Lower leg skin (tissue), 4 donors: ENCODE measurements around the gene TAOK3. TPM values are rescaled to one million over a fixed set of nuclear protein-coding genes. Genes with fewer than 3 reads are reported as not detected.

Source experiments
- DNase-seq, 2 donors: peaks; one replicate each; pipeline ENCODE4 v3.0.0-alpha.2; 2019; ENCODE audit warnings: low spot score in 2 of 2
- H3K4me3 ChIP-seq: fragments of 200-600 bp; sonication (generic); 2 replicates; pipeline ENCODE4 v1.5.1; 2017; ENCODE audit warnings: mild to moderate bottlenecking, low read depth; ENCODE audit not compliant: poor library complexity, severe bottlenecking
- POLR2A ChIP-seq, 2 donors: fragments of 450-650 bp; IDR thresholded peaks; one replicate each; pipeline ENCODE4 v1.6.1; 2016 to 2017; ENCODE audit warnings: antibody characterized with exemption in 2 of 2, mild to moderate bottlenecking in 1 of 2, moderate library complexity in 1 of 2
- WGBS, 2 donors: methylation state at CpG; one replicate each; pipeline ENCODE4 v1.1.5; 2018; 5-methylcytosine and 5-hydroxymethylcytosine counted together
- intact Hi-C: fragments of 100-400 bp; cut with DNase I; formaldehyde crosslinking; loops from one replicate; pipeline ENCODE4 v1.15.0; 2023; ENCODE audit warnings: low total_unique reads
- total RNA-seq, 4 donors: library from RNA; depleted of rRNA; stranded (reverse); fragments of >200 nt; gene quantifications; one replicate each; pipeline ENCODE4 v1.1.0, GENCODE V29; 2016
- TF ChIP-seq, protein P1 (sequence below), 3 donors: fragments of 450-650 bp; IDR thresholded peaks; one replicate each; pipeline ENCODE4 v1.5.1; 2016; ENCODE audit warnings: antibody characterized with exemption in 3 of 3, mild to moderate bottlenecking in 3 of 3, moderate library complexity in 2 of 3

The TAOK3 gene
- total RNA-seq, 4 donors from 2014 or later = 15.7 to 46.6 (median 24.7) TPM

DNA sequence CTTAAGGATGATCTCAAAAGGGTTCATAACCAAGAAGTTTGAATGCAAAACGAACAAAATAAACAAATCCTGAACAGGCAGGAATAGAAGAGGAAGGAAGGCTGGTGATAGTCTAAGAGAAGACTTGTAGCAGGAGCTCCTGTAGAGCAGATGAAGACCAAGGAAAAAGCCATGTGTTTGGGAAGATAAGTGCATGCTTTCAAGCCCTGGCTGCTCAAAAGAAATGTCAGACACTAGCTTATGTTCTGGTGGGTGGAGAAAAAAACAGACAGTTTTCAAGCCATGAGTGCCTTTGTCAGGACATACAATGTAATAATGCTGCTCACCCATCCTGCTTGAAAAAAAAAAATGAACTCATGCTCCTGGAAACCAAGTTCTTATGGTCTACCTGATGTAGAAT lies 27.4 kb downstream of the TAOK3 start:
- WGBS, 2 donors = 48 to 57% methylated on average over 1 of the region's 1 CpG
- H3K4me3 ChIP-seq = no peak overlapping the region
- TF ChIP-seq, protein P1, sequence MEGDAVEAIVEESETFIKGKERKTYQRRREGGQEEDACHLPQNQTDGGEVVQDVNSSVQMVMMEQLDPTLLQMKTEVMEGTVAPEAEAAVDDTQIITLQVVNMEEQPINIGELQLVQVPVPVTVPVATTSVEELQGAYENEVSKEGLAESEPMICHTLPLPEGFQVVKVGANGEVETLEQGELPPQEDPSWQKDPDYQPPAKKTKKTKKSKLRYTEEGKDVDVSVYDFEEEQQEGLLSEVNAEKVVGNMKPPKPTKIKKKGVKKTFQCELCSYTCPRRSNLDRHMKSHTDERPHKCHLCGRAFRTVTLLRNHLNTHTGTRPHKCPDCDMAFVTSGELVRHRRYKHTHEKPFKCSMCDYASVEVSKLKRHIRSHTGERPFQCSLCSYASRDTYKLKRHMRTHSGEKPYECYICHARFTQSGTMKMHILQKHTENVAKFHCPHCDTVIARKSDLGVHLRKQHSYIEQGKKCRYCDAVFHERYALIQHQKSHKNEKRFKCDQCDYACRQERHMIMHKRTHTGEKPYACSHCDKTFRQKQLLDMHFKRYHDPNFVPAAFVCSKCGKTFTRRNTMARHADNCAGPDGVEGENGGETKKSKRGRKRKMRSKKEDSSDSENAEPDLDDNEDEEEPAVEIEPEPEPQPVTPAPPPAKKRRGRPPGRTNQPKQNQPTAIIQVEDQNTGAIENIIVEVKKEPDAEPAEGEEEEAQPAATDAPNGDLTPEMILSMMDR (IDR thresholded peaks at IDR 0.05) = no peak
- no peak for TF ChIP-seq POLR2A (IDR thresholded peaks at IDR 0.05)
- no peak for DNase-seq
- intact Hi-C loops = no loop called here

DNA sequence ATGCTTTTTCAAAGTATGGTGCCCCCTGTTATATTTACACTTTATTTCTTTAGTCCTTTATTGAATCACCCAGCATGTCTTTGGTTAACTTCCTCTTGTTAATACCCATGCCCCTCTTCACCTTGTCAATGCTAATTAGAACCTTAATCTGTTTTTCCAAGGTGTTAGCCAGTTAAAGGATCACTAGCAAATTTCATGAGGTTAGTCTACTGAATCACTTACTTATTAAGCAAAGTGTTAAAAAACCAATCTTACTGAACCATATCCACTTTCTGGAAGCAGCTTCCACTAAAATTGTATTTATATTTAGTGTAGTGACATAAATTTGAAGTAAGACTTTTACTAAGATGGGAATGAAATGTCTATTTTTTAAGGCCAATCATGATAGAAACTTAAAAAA lies 27.9 kb downstream of the TAOK3 start:
- H3K4me3 ChIP-seq = no peak overlapping the region
- intact Hi-C loops = no loop called here
- no peak for DNase-seq
- TF ChIP-seq, protein P1 (IDR thresholded peaks at IDR 0.05) = no peak
- TF ChIP-seq POLR2A (IDR thresholded peaks at IDR 0.05) = no peak

DNA sequence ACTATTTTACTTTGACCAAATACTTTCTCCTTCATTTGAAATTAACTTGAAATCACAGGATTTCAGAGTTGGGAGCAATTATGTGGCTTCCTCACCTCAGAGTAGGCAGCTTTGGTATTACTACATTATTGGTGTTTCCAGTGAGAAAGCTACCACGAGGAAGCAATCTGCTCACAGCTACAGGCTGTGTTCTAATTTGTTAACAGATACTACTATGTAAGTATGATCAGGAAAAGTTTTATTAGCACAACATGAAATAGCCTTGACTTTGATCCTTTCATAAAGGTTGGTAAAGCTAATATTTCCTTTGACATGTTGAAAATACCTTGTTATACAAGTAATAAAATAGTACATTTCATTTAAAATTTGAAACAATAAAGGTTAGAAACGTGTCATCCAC lies 30.6 kb downstream of the TAOK3 start:
- no peak for TF ChIP-seq POLR2A (IDR thresholded peaks at IDR 0.05)
- TF ChIP-seq, protein P1 (IDR thresholded peaks at IDR 0.05) = no peak
- intact Hi-C loops = no loop called here
- H3K4me3 ChIP-seq = no peak overlapping the region
- DNase-seq = no peak
- 56 to 71% methylated on average over 2 of the region's 2 CpGs for WGBS, 2 donors

DNA sequence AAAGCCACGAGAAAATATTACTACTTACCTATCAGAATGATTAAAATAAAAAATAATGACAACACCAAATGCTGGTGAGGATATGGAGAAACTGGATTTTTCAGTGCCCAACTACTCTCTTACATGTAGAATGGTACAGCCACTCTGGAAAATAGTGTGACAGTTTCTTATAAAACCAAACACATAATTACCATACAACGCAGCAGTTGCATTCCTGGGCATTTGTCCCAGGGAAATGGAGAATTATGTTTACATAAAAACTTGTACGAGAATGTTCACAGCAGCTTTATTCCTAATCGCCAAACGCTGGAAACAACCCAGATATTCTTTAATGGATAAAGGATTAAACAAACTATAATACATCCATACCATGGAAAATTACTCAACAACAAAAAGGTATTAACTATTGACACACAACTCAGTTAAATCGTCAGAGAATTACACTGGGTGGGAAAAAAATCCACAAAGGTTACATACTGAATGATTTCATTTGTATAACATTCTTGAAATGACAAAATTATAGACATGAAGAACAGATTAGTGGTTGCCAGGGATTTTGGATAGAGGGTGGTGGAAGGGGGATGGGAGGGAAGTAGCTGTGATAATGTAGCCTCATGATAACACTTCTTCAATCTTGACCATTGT lies 35.4 kb downstream of the TAOK3 start:
- intact Hi-C loops = no loop called here
- DNase-seq = no peak
- no peak overlapping the region for H3K4me3 ChIP-seq
- TF ChIP-seq, protein P1 (IDR thresholded peaks at IDR 0.05) = no peak
- 56 to 67% methylated on average over 6 of the region's 6 CpGs for WGBS, 2 donors

DNA sequence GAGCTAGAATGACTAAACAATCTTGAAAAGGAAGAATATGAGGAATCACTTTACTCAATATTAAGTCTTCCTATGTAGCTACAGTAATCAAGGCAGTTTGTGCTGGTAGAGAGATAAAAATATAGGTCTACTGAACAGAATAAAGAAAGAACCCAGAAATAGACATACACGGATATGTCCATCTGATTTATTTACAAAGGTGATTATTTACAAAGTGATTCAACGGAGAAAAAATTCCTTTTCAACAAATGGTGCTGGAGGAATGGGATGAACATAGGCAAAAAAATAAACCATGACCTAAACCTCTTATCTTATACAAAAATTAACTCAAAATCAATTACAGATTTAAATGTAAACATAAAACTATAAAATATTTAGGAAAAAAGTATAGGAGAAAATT lies 36.6 kb downstream of the TAOK3 start:
- 90 to 93% methylated on average over 2 of the region's 2 CpGs for WGBS, 2 donors

More for the DNA sequence above, 36.6 kb downstream of the TAOK3 start:
- no peak for DNase-seq
- H3K4me3 ChIP-seq = no peak overlapping the region
- intact Hi-C loops = no loop called here
- TF ChIP-seq, protein P1 (IDR thresholded peaks at IDR 0.05) = no peak
- no peak for TF ChIP-seq POLR2A (IDR thresholded peaks at IDR 0.05)
